HepG2 (cell line): ENCODE data around the gene ASB16. TPM values are rescaled to one million over a fixed set of nuclear protein-coding genes. Genes with fewer than 3 reads are reported as not detected.

Experiments
- ATAC-seq: fragments of 200-7000 bp; cut with Tn5 transposase; 3 replicates; pipeline ENCODE4 v1.9.1; 2020; ENCODE audit warnings: mild to moderate bottlenecking, moderate library complexity
- BruUV-seq: library from RNA; stranded (reverse); fragments of 400-500 nt; replicated peaks from 2 replicates; lab custom pipeline; 2021; lab: Mats Ljungman, UMichigan
- CTCF ChIA-PET: fragments of 300-600 bp; formaldehyde crosslinking; extraction: SDS; loops from one replicate; lab custom pipeline; 2021; ENCODE audit warnings: low total read pairs, inconsistent platforms, low intra/inter-chr PET ratio; lab: Yijun Ruan, JAX
- POLR2A ChIA-PET: fragments of 350-600 bp; sonication (Branson Sonifier 250); formaldehyde crosslinking; loops from one replicate; lab custom pipeline; 2020; ENCODE audit warnings: antibody characterized with exemption, inconsistent platforms; lab: Yijun Ruan, JAX
- DNase-seq: peaks from one replicate; pipeline ENCODE4 v3.0.0-alpha.2; 2015; ENCODE audit warnings: low spot score
- FAIRE-seq: peaks from 3 replicates; lab custom pipeline; 2011; peaks lifted over from hg19 to GRCh38; lab: Jason Lieb, UNC
- H2AFZ ChIP-seq: one replicate; pipeline ENCODE4 v1.6.1; 2011; ENCODE audit warnings: low read length, inconsistent platforms
- H3K27ac ChIP-seq: fragments of 300-600 bp; 3 replicates; pipeline ENCODE4 v1.8.0; 2011; ENCODE audit warnings: mixed run types, mild to moderate bottlenecking, mixed read lengths, low read length, inconsistent platforms; ENCODE audit not compliant: insufficient read depth; ENCODE audit errors: extremely low read length
- H3K27me3 ChIP-seq, 2 experiments: fragments of 200-600 bp in 1 of 2; 2 replicates in 1 of 2; 3 replicates in 1 of 2; pipeline versions ENCODE4 v1.6.0 to v1.8.0; 2011; ENCODE audit warnings: low read length in 2 of 2, mild to moderate bottlenecking in 2 of 2, moderate library complexity in 2 of 2, inconsistent platforms in 1 of 2; ENCODE audit not compliant: insufficient read depth in 2 of 2, control insufficient read depth in 1 of 2
- H3K36me3 ChIP-seq, 2 experiments: fragments of 200-600 bp in 1 of 2; replicated peaks in 1 of 2; 2 replicates in 1 of 2; 3 replicates in 1 of 2; pipeline versions ENCODE4 v1.5.1 to v1.8.0; 2011; ENCODE audit warnings: low read length in 2 of 2, inconsistent platforms in 1 of 2; ENCODE audit not compliant: insufficient read depth in 2 of 2, control insufficient read depth in 1 of 2
- H3K4me1 ChIP-seq: 2 replicates; pipeline ENCODE4 v1.5.1; 2012; ENCODE audit warnings: low read length, inconsistent platforms; ENCODE audit not compliant: insufficient read depth
- H3K4me2 ChIP-seq: 2 replicates; pipeline ENCODE4 v1.6.0; 2011; ENCODE audit warnings: low read depth, low read length, inconsistent platforms
- H3K4me3 ChIP-seq, 3 experiments: fragments of 200-600 bp in 1 of 3; sonication (generic), shearing (Covaris generic) in 1 of 3; replicated peaks in 1 of 3; 2 replicates each; pipeline ENCODE4 v1.5.1; 2011 to 2016; ENCODE audit warnings: low read length in 3 of 3, inconsistent platforms in 2 of 3, low read depth in 2 of 3, mild to moderate bottlenecking in 2 of 3, control low read depth in 1 of 3, mixed read lengths in 1 of 3; ENCODE audit not compliant: insufficient read depth in 1 of 3
- H3K79me2 ChIP-seq: one replicate; pipeline ENCODE4 v1.6.1; 2011; ENCODE audit warnings: low read length, inconsistent platforms; ENCODE audit not compliant: insufficient read depth
- H3K9ac ChIP-seq: 2 replicates; pipeline ENCODE4 v1.6.0; 2011; ENCODE audit warnings: mild to moderate bottlenecking, low read depth, low read length, inconsistent platforms; ENCODE audit not compliant: insufficient read depth
- H3K9me3 ChIP-seq: 2 replicates; pipeline ENCODE4 v1.5.1; 2012; ENCODE audit warnings: mild to moderate bottlenecking, low read length
- H4K20me1 ChIP-seq: 2 replicates; pipeline ENCODE4 v1.6.0; 2011; ENCODE audit warnings: inconsistent platforms, mild to moderate bottlenecking, low read length, moderate library complexity; ENCODE audit not compliant: insufficient read depth
- EED ChIP-seq: sonication (generic); formaldehyde crosslinking; IDR thresholded peaks from 2 replicates; pipeline ENCODE4 v1.5.0; 2020; ENCODE audit warnings: mild to moderate bottlenecking, missing genetic modification reagents
- KLF13 ChIP-seq: sonication (generic); formaldehyde crosslinking; IDR thresholded peaks from 2 replicates; pipeline ENCODE4 v1.4.0; 2020; ENCODE audit warnings: mild to moderate bottlenecking, missing genetic modification reagents
- MAX ChIP-seq: IDR thresholded peaks from 2 replicates; pipeline ENCODE4 v1.6.1; 2012; ENCODE audit warnings: inconsistent platforms
- MTERF4 ChIP-seq: sonication (generic); formaldehyde crosslinking; IDR thresholded peaks from 2 replicates; pipeline ENCODE4 v1.8.0; 2023; ENCODE audit warnings: mild to moderate bottlenecking, missing genetic modification reagents
- RFXANK ChIP-seq: IDR thresholded peaks from 2 replicates; pipeline ENCODE4 v1.6.1; 2016
- ZNF136 ChIP-seq: sonication (generic); formaldehyde crosslinking; IDR thresholded peaks from 2 replicates; pipeline ENCODE4 v1.8.1; 2022; ENCODE audit warnings: low read depth, mild to moderate bottlenecking, moderate library complexity, missing genetic modification reagents
- ZNF142 ChIP-seq: sonication (generic); formaldehyde crosslinking; IDR thresholded peaks from 2 replicates; pipeline ENCODE4 v1.4.0; 2020; ENCODE audit warnings: missing genetic modification reagents
- ZNF18 ChIP-seq: sonication (generic); formaldehyde crosslinking; IDR thresholded peaks from 2 replicates; pipeline ENCODE4 v1.8.0; 2022; ENCODE audit warnings: mild to moderate bottlenecking, missing genetic modification reagents; ENCODE audit not compliant: insufficient replicate concordance
- ZNF549 ChIP-seq: sonication (generic); formaldehyde crosslinking; IDR thresholded peaks from 2 replicates; pipeline ENCODE4 v1.5.0; 2020; ENCODE audit warnings: missing genetic modification reagents
- ZNF552 ChIP-seq: sonication (generic); formaldehyde crosslinking; IDR thresholded peaks from 2 replicates; pipeline ENCODE4 v1.9.0; 2022; ENCODE audit warnings: missing genetic modification reagents, mild to moderate bottlenecking, borderline replicate concordance
- WGBS: methylation state at CpG from one replicate; pipeline ENCODE4 v1.1.6; 2017; ENCODE audit warnings: low lambda C conversion rate; 5-methylcytosine and 5-hydroxymethylcytosine counted together
- in situ Hi-C: cut with HindIII; loops from 2 replicates; pipeline ENCODE4 v1.10.0; 2017; ENCODE audit warnings: low pct_unique_long_range_greater_than_20kb; ENCODE audit not compliant: extremely low pct_ligation_motif_present
- intact Hi-C: fragments of 100-400 bp; cut with micrococcal nuclease; formaldehyde crosslinking; loops from one replicate; pipeline ENCODE4 v1.10.0; 2022; ENCODE audit not compliant: unreplicated experiment
- polyA plus RNA-seq, 8 experiments: library from polyadenylated mRNA; depleted of rRNA in 3 of 8; stranded (reverse) in 7 of 8; unstranded in 1 of 8; fragments of >200 nt; fragmentation: Illumina TruSeq in 4 of 8; extraction: Trizol in 4 of 8; gene quantifications; 2 replicates each; pipeline versions ENCODE4 v1.2.1 to v1.2.3, GENCODE V29; 2011 to 2016; ENCODE audit warnings: low read depth in 4 of 8, missing spikeins in 1 of 8, mixed read lengths in 1 of 8; ENCODE audit not compliant: insufficient read depth in 1 of 8
- total RNA-seq, 5 experiments: library from RNA; depleted of rRNA; stranded (reverse); fragments of >200 nt; fragmentation: Illumina TruSeq; extraction: Trizol; gene quantifications; 2 replicates each; pipeline ENCODE4 v1.2.3, GENCODE V29; 2016; ENCODE audit warnings: low read depth in 1 of 5

The ASB16 gene
- total and polyA plus RNA-seq, 2 of the 13 experiments (the other 11 are each of a cell fraction or from before 2014, with no cell fraction given), result 0.07 TPM; not detected in 1

- peak; percentile 86; the same call in 1 of the 2 replicates for TF ChIP-seq MTERF4 (CRISPR knock-in tag)
Measured at GRCh38 chr17:44217738-44218343, 47.3 kb downstream of the ASB16 start (continued).

- ChIA-PET CTCF (interaction anchor here (2.3 kb wide), 1 partner anchor 15 kb away, joined by 13 read pairs; no protein-coding TSS in a partner anchor), POLR2A (interaction anchor here (0.7 to 1.4 kb wide), 10 partner anchors 12 to 127 kb away, joined by 3 to 10 read pairs (median 5); partner anchors contain the start of genes ATXN7L3, GRN and TMUB2)
- intact Hi-C loops (loop anchor here (2.0 kb wide), 2 partner anchors 16 to 106 kb away; partner anchors contain the start of gene SLC25A39), in situ Hi-C loops (no loop called here)
- WGBS, result 2% methylated on average over 20 of the region's 89 CpGs
- Histone ChIP-seq H3K4me1 (peaks cover 30% of the 10 kb centered on the region), H3K36me3 (peaks cover 22 to 35% of the 10 kb centered on the region in 2 experiments), H3K27ac (peak overlapping the region; percentile 89), H3K9ac (peak overlapping the region; percentile 94), H4K20me1 (no peaks in the 10 kb centered on the region; the same call in 1 of the 2 replicates), H3K4me2 (peak overlapping the region; percentile 97), H3K79me2 (peaks cover 28% of the 10 kb centered on the region), H3K9me3 (no peaks in the 10 kb centered on the region), H3K4me3 (peak overlapping the region; percentile 88 to 99 (median 98)), H3K27me3 (no peaks in the 10 kb centered on the region; a peak in 1 of 5 replicates), H2AFZ (no peak overlapping the region)
- no TSS peak for BruUV-seq
- DNase-seq (peak; percentile 89), ATAC-seq (peak; percentile 50), FAIRE-seq (no peak)
- TF ChIP-seq ZNF549 (CRISPR knock-in tag), result no peak
- TF ChIP-seq ZNF552 (CRISPR knock-in tag), result no peak
- no peak; the same call in 1 of the 2 replicates for TF ChIP-seq ZNF142 (CRISPR knock-in tag)
- no peak for TF ChIP-seq EED (CRISPR knock-in tag)
- no peak for TF ChIP-seq KLF13 (CRISPR knock-in tag)
- no peak for TF ChIP-seq ZNF136 (CRISPR knock-in tag)
- TF ChIP-seq ZNF18 (CRISPR knock-in tag), result no peak
- no peak for TF ChIP-seq RFXANK (CRISPR knock-in tag)
- TF ChIP-seq MAX, result peak; percentile 88
Measured at GRCh38 chr17:44218344-44219107, 48.0 kb downstream of the ASB16 start.
